Activated CD4-positive, alpha-beta T cell treated with anti-CD3 and anti-CD28 coated beads, Interleukin-2, amount 10 ng/mL, durations not matched to agents 7 days and 5 days (primary cell): Measurements from ENCODE around the gene PSMD13. TPM values are rescaled to one million over a fixed set of nuclear protein-coding genes. Genes with fewer than 3 reads are reported as not detected.
"Not testable (repeated sequence)": the region's sequence is repeated elsewhere in the genome, so short reads cannot be mapped to it uniquely, and the experiment has no call there.

Source experiments
- CTCF ChIA-PET: fragments of 350-600 bp; sonication (Branson Sonifier 250); formaldehyde crosslinking; loops from one replicate; lab custom pipeline; 2021; ENCODE audit warnings: antibody characterized with exemption; lab: Charles Lee
- POLR2A ChIA-PET: fragments of 350-600 bp; sonication (Branson Sonifier 250); formaldehyde crosslinking; loops from one replicate; lab custom pipeline; 2021; ENCODE audit warnings: antibody characterized with exemption; lab: Charles Lee
- DNase-seq: peaks from one replicate; pipeline ENCODE4 v3.0.0-alpha.2; 2020
- H3K27ac Mint-ChIP-seq: one replicate; pipeline ENCODE4 v1.8.0; 2021; ENCODE audit warnings: mild to moderate bottlenecking, moderate library complexity, mixed read lengths
- H3K27me3 Mint-ChIP-seq: one replicate; pipeline ENCODE4 v1.8.0; 2021; ENCODE audit warnings: mixed read lengths
- H3K36me3 Mint-ChIP-seq: one replicate; pipeline ENCODE4 v1.8.0; 2021; ENCODE audit warnings: low read depth, mixed read lengths
- H3K4me1 Mint-ChIP-seq: one replicate; pipeline ENCODE4 v1.8.0; 2021; ENCODE audit warnings: mixed read lengths
- H3K4me3 Mint-ChIP-seq: one replicate; pipeline ENCODE4 v1.8.0; 2021; ENCODE audit warnings: mild to moderate bottlenecking, moderate library complexity, mixed read lengths
- H3K9me3 Mint-ChIP-seq: one replicate; pipeline ENCODE4 v1.8.0; 2021; ENCODE audit warnings: mixed read lengths
- total RNA-seq, 2 experiments: library from RNA; stranded (reverse); gene quantifications; one replicate each; pipeline ENCODE4 v1.2.3, GENCODE V29; 2021

PSMD13 gene
- total RNA-seq, 2 experiments from 2014 or later: 125 to 153 TPM

- POLR2A ChIA-PET: no interaction called here
- Mint-ChIP-seq H3K4me1 (peaks cover 60% of the 10 kb centered on the region), H3K27me3 (peaks cover 34% of the 10 kb centered on the region), H3K4me3 (no peak overlapping the region), H3K9me3 (no peaks in the 10 kb centered on the region), H3K27ac (no peak overlapping the region), H3K36me3 (peaks cover 46% of the 10 kb centered on the region)
- no peak for DNase-seq
- CTCF ChIA-PET: interaction anchor here (0.6 to 1.4 kb wide), 3 partner anchors 33 to 36 kb away, joined by 3 to 7 read pairs (median 3); no protein-coding TSS in a partner anchor
Observed at GRCh38 chr11:284105-285020, 47.6 kb downstream of the PSMD13 start.

GRCh38 chr11:285021-285893 lies 48.5 kb downstream of the PSMD13 start:
- ChIA-PET POLR2A (no interaction called here), CTCF (no interaction called here)
- Mint-ChIP-seq H3K27me3 (peaks cover 32% of the 10 kb centered on the region), H3K9me3 (no peaks in the 10 kb centered on the region), H3K27ac (peak overlapping the region; percentile 56), H3K4me1 (peaks cover 63% of the 10 kb centered on the region), H3K36me3 (peaks cover 48% of the 10 kb centered on the region), H3K4me3 (no peak overlapping the region)
- no peak for DNase-seq

DNA sequence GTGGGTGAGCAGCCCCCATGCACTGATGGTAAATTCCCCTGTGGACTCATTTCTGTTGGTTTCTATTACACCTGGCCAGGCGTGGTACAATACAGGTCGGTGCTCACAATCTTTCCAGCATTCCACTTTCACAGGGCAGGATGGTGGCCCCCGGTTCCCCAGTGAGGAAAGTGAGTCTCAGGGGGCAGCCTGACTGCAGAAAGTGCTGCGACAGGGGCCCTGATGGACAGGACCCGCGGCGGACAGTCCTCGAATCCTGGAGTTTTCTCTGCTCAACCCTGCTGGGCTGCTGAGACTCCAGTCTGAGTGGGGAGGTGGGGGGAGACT lies 49.1 kb downstream of the PSMD13 start:
- peak overlapping the region; percentile 50 for H3K27ac Mint-ChIP-seq
- H3K4me3 Mint-ChIP-seq: peak overlapping the region; percentile 25
- CTCF ChIA-PET: interaction anchor here (1.2 kb wide), 1 partner anchor 36 kb away, joined by 3 read pairs; no protein-coding TSS in a partner anchor
- peaks cover 30% of the 10 kb centered on the region for H3K27me3 Mint-ChIP-seq
- H3K36me3 Mint-ChIP-seq: peaks cover 51% of the 10 kb centered on the region
- no peak for DNase-seq
- peaks cover 66% of the 10 kb centered on the region for H3K4me1 Mint-ChIP-seq
- no peaks in the 10 kb centered on the region for H3K9me3 Mint-ChIP-seq
- POLR2A ChIA-PET: no interaction called here

DNA sequence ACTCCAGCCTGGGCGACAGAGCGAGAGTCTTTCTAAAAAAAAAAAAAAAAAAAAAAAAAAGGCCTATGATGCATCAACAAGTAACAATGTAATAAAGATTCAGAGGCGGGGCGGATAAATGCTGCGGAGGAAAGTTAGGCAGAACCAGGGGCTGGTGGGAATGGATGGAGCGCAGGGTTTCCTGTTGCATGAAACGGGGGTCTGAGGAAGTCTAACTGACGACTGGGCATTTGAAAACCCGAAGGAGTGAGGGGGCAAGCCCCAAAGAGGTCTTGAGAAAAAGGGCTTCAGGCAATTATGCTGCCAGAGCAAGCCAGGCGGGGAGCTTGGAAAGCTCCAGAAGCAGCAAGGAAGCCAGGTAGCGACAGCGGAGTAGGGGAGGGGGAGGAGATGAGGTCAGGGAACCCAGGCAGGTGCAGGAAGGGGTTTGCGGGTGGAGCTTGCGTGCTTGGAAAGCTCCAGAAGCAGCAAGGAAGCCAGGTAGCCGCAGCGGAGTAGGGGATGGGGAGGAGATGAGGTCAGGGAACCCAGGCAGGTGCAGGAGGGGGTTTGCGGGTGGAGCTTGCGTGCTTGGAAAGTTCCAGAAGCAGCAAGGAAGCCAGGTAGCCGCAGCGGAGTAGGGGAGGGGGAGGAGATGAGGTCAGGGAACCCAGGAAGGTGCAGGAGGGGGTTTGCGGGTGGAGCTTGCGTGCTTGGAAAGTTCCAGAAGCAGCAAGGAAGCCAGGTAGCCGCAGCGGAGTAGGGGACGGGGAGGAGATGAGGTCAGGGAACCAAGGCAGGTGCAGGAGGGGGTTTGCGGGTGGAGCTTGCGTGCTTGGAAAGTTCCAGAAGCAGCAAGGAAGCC lies 50.4 kb downstream of the PSMD13 start:
- H3K27ac Mint-ChIP-seq: peak overlapping the region; percentile 94
- peaks cover 17% of the 10 kb centered on the region for H3K27me3 Mint-ChIP-seq
- H3K4me1 Mint-ChIP-seq: peaks cover 61% of the 10 kb centered on the region
- not testable (repeated sequence) for H3K9me3 Mint-ChIP-seq
- peaks cover 46% of the 10 kb centered on the region for H3K36me3 Mint-ChIP-seq
- H3K4me3 Mint-ChIP-seq: peak overlapping the region; percentile 99
- ChIA-PET POLR2A (interaction anchor here (1.1 kb wide), 1 partner anchor 80 kb away, joined by 4 read pairs; the partner anchor contains the start of genes BET1L and RIC8A), CTCF (interaction anchor here (0.6 to 1.9 kb wide), 4 partner anchors 8 to 37 kb away, joined by 3 to 5 read pairs (median 4); no protein-coding TSS in a partner anchor)
- DNase-seq: peak; percentile 85

GRCh38 chr11:287821-288477 lies 51.2 kb downstream of the PSMD13 start:
- Mint-ChIP-seq H3K27me3 (peaks cover 9% of the 10 kb centered on the region), H3K9me3 (no peaks in the 10 kb centered on the region), H3K4me3 (peak overlapping the region; percentile 99), H3K4me1 (peaks cover 53% of the 10 kb centered on the region), H3K36me3 (peaks cover 38% of the 10 kb centered on the region), H3K27ac (peak overlapping the region; percentile 94)
- CTCF ChIA-PET: interaction anchor here (0.7 to 1.9 kb wide), 3 partner anchors 18 to 21 kb away, joined by 3 to 5 read pairs (median 3); no protein-coding TSS in a partner anchor
- POLR2A ChIA-PET: interaction anchor here (1.1 kb wide), 1 partner anchor 81 kb away, joined by 4 read pairs; the partner anchor contains the start of genes BET1L and RIC8A
- peak; percentile 77 for DNase-seq

DNA sequence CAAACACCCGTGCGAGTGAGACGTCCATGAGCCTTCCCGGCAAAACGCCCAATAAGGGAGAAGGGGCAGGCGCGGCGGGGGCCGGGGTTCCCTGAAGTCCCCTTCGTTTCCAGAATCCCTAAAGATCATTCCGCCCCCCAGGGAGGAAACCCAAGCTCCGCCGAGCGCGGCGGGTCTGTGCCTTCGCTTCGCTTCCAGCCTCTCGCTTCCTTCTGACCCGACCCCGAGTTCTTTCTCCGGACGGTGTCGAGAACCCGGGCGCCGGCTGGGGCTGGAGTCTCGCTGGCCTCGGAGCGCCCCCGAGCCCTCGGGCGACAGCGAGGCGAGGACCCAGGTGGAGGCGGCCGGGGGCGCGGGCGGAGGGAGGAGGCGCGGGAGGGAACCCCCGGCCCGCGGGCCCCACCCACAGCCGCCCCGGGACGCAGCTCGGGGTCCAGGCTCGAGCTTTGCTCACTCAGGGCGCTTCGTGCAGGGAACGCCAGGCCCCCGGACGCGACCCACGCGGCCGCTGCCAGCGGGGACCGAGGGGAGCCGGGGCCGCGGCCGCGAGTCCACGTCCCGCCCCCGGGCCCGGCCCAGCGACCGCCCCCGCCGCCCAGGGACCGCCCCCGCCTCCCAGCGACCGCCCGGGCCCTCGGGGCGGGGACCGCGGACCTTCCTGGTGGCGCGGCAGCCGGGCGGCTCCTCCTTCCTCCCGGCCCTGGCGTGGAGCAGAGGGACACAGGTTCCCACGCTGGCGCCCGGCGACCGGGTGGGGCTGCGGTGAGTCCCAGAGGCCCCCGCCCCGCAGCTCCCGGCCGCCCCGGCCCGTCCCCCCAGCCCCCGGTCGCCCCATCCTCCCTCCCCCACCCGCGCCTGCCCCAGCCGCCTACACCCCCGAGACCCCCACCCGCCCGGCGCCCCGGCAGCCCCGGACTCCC lies 52.0 kb downstream of the PSMD13 start, which contains the start of gene PGGHG:
TSS of gene PGGHG (plus strand) at position 649 of the 920 bp plus-strand sequence. CDS start 691 bp downstream, outside the sequence.
- Mint-ChIP-seq H3K27ac (peak within 1 kb of the TSS; percentile 94), H3K4me1 (peaks cover 48% of the 10 kb centered on the region), H3K4me3 (peak within 1 kb of the TSS; percentile 99), H3K36me3 (peaks cover 30% of the 10 kb centered on the region), H3K9me3 (no peaks in the 10 kb centered on the region), H3K27me3 (peaks cover 4% of the 10 kb centered on the region)
- peak; percentile 64 for DNase-seq
- POLR2A ChIA-PET: no interaction called here
- CTCF ChIA-PET: interaction anchor here (1.1 to 1.9 kb wide), 4 partner anchors 16 to 44 kb away, joined by 3 to 5 read pairs (median 3); no protein-coding TSS in a partner anchor

- Mint-ChIP-seq H3K27me3 (peaks cover 2% of the 10 kb centered on the region), H3K36me3 (peaks cover 29% of the 10 kb centered on the region), H3K4me3 (peak overlapping the region; percentile 73), H3K9me3 (no peaks in the 10 kb centered on the region), H3K4me1 (peaks cover 47% of the 10 kb centered on the region), H3K27ac (peak overlapping the region; percentile 77)
- ChIA-PET CTCF (interaction anchor here (1.1 to 1.6 kb wide), 3 partner anchors 15 to 45 kb away, joined by 3 read pairs; no protein-coding TSS in a partner anchor), POLR2A (no interaction called here)
- DNase-seq: no peak
Observed at GRCh38 chr11:289398-289711, 52.6 kb downstream of the PSMD13 start.

DNA sequence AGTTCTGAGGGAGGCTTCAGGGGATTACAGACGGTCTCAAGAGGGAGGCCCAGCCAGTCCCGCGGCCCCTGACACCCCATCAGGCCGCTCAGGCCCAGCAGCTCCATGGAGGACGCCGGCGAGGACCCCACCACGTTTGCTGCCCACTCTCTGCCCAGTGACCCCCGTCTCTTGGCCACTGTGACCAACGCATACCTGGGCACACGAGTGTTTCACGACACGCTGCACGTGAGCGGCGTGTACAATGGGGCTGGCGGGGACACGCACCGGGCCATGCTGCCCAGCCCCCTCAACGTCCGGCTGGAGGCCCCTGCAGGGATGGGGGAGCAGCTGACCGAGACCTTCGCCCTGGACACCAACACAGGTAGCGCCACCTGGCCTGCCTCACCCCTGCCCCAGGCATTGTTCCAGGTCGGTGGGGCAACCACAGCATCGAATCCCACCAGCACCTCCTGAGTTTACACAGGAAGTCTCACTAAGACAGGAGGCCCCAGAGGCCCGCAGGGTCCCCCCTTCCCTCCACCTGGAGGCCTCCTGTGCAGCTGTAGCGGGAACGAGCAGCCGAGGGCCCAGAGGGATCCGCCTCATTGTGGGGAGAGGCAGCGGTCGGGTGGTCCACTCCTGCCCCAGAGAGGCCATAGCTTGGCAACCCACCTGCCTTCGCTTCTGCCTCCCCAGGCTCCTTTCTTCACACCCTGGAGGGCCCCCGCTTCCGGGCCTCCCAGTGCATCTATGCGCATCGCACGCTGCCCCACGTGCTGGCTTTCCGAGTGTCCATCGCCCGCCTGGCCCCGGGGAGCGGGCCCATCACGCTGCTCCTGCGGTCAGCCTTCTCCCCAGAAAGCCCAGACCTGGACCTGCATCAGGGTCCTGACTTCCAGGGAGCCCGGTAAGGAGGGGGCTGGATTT lies 53.2 kb downstream of the PSMD13 start:
- no peak for DNase-seq
- ChIA-PET POLR2A (no interaction called here), CTCF (interaction anchor here (0.7 to 1.6 kb wide), 7 partner anchors 9 to 82 kb away, joined by 3 to 4 read pairs (median 3); no protein-coding TSS in a partner anchor)
- peak overlapping the region; percentile 73 for H3K4me3 Mint-ChIP-seq
- H3K27ac Mint-ChIP-seq: peak overlapping the region; percentile 77
- H3K9me3 Mint-ChIP-seq: no peaks in the 10 kb centered on the region
- H3K36me3 Mint-ChIP-seq: peaks cover 29% of the 10 kb centered on the region
- peaks cover 2% of the 10 kb centered on the region for H3K27me3 Mint-ChIP-seq
- H3K4me1 Mint-ChIP-seq: peaks cover 46% of the 10 kb centered on the region

GRCh38 chr11:290621-291231 lies 54.0 kb downstream of the PSMD13 start:
- Mint-ChIP-seq H3K27me3 (peaks cover 2% of the 10 kb centered on the region), H3K4me3 (peak overlapping the region; percentile 73), H3K9me3 (no peaks in the 10 kb centered on the region), H3K4me1 (peaks cover 41% of the 10 kb centered on the region), H3K27ac (peak overlapping the region; percentile 12), H3K36me3 (peaks cover 30% of the 10 kb centered on the region)
- ChIA-PET POLR2A (no interaction called here), CTCF (interaction anchor here (1.0 to 1.6 kb wide), 4 partner anchors 10 to 40 kb away, joined by 3 to 4 read pairs (median 3); no protein-coding TSS in a partner anchor)
- DNase-seq: no peak
